H9 (cell line): ENCODE measurements around the gene EPHA4. TPM values are rescaled to one million over a fixed set of nuclear protein-coding genes. Genes with fewer than 3 reads are reported as not detected.

Experiments used
- DNase-seq: peaks from one replicate; pipeline ENCODE4 v3.0.0-alpha.2; 2017
- H2AFZ ChIP-seq: one replicate; pipeline ENCODE4 v1.6.1; 2013; ENCODE audit warnings: mild to moderate bottlenecking, low read length, control low read depth, moderate library complexity
- H2AK5ac ChIP-seq: 2 replicates; pipeline ENCODE4 v1.6.1; 2013; ENCODE audit warnings: low read length, control low read depth, mixed read lengths; ENCODE audit not compliant: insufficient read length
- H2BK120ac ChIP-seq: one replicate; pipeline ENCODE4 v1.6.1; 2013; ENCODE audit warnings: low read depth, mild to moderate bottlenecking, low read length, control low read depth, inconsistent platforms; ENCODE audit not compliant: poor library complexity, severe bottlenecking
- H2BK12ac ChIP-seq: 2 replicates; pipeline ENCODE4 v1.6.1; 2013; ENCODE audit warnings: low read length, control low read depth, mixed read lengths, low read depth; ENCODE audit not compliant: insufficient read length
- H2BK15ac ChIP-seq: 2 replicates; pipeline ENCODE4 v1.6.1; 2013; ENCODE audit warnings: low read depth, low read length, control low read depth
- H2BK20ac ChIP-seq: one replicate; pipeline ENCODE4 v1.6.1; 2013; ENCODE audit warnings: low read depth, mild to moderate bottlenecking, low read length, control low read depth, inconsistent platforms; ENCODE audit not compliant: poor library complexity, severe bottlenecking
- H2BK5ac ChIP-seq: 2 replicates; pipeline ENCODE4 v1.6.1; 2013; ENCODE audit warnings: low read length, control low read depth, mixed read lengths; ENCODE audit not compliant: insufficient read length
- H3K14ac ChIP-seq: 2 replicates; pipeline ENCODE4 v1.6.1; 2013; ENCODE audit warnings: low read length, control low read depth; ENCODE audit not compliant: insufficient read depth
- H3K18ac ChIP-seq: 2 replicates; pipeline ENCODE4 v1.6.1; 2013; ENCODE audit warnings: low read depth, mild to moderate bottlenecking, mixed read lengths, low read length, control low read depth; ENCODE audit not compliant: insufficient read length
- H3K23ac ChIP-seq: 2 replicates; pipeline ENCODE4 v1.6.1; 2013; ENCODE audit warnings: low read length, control low read depth, mixed read lengths, low read depth; ENCODE audit not compliant: insufficient read length
- H3K23me2 ChIP-seq: 2 replicates; pipeline ENCODE4 v1.6.1; 2013; ENCODE audit warnings: low read depth, mild to moderate bottlenecking, mixed read lengths, low read length, control low read depth; ENCODE audit not compliant: insufficient read length, poor library complexity, severe bottlenecking
- H3K27ac ChIP-seq: 2 replicates; pipeline ENCODE4 v1.5.1; 2013; ENCODE audit warnings: low read length, control low read depth, mixed read lengths, low read depth; ENCODE audit not compliant: insufficient read length
- H3K27me3 ChIP-seq: 2 replicates; pipeline ENCODE4 v1.6.1; 2013; ENCODE audit warnings: low read length, control low read depth, inconsistent platforms; ENCODE audit not compliant: insufficient read depth
- H3K4ac ChIP-seq: 2 replicates; pipeline ENCODE4 v1.6.1; 2013; ENCODE audit warnings: low read depth, mild to moderate bottlenecking, control low read depth, inconsistent platforms, low read length, moderate library complexity
- H3K4me1 ChIP-seq: 2 replicates; pipeline ENCODE4 v1.6.1; 2013; ENCODE audit warnings: low read length, control low read depth, inconsistent platforms; ENCODE audit not compliant: insufficient read depth
- H3K4me2 ChIP-seq: 2 replicates; pipeline ENCODE4 v1.6.1; 2013; ENCODE audit warnings: low read length, control low read depth, mixed read lengths; ENCODE audit not compliant: insufficient read length, insufficient read depth
- H3K56ac ChIP-seq: 2 replicates; pipeline ENCODE4 v1.6.1; 2013; ENCODE audit warnings: low read depth, mild to moderate bottlenecking, mixed read lengths, low read length, control low read depth; ENCODE audit not compliant: insufficient read length
- H3K79me1 ChIP-seq: 2 replicates; pipeline ENCODE4 v1.6.1; 2013; ENCODE audit warnings: low read depth, mild to moderate bottlenecking, moderate library complexity, low read length, control low read depth, inconsistent platforms; ENCODE audit not compliant: insufficient read depth, poor library complexity, severe bottlenecking
- H3K79me2 ChIP-seq: 2 replicates; pipeline ENCODE4 v1.6.1; 2013; ENCODE audit warnings: low read length, control low read depth, inconsistent platforms; ENCODE audit not compliant: insufficient read depth
- H3K9ac ChIP-seq: 2 replicates; pipeline ENCODE4 v1.6.1; 2013; ENCODE audit warnings: low read length, control low read depth, mixed read lengths; ENCODE audit not compliant: insufficient read length; ENCODE audit errors: extremely low read depth
- H3K9me3 ChIP-seq: one replicate; pipeline ENCODE4 v1.6.1; 2013; ENCODE audit warnings: low read depth, low read length, inconsistent platforms; ENCODE audit not compliant: control insufficient read depth
- H3T11ph ChIP-seq: one replicate; pipeline ENCODE4 v1.6.1; 2013; ENCODE audit warnings: mild to moderate bottlenecking, low read length, control low read depth, inconsistent platforms
- H4K20me1 ChIP-seq: one replicate; pipeline ENCODE4 v1.6.1; 2013; ENCODE audit not compliant: control insufficient read depth, insufficient read length, insufficient read depth
- H4K5ac ChIP-seq: 2 replicates; pipeline ENCODE4 v1.6.1; 2013; ENCODE audit warnings: low read depth, mild to moderate bottlenecking, mixed read lengths, low read length, control low read depth; ENCODE audit not compliant: insufficient read length
- H4K8ac ChIP-seq: replicated peaks from 2 replicates; pipeline ENCODE4 v1.6.1; 2013; ENCODE audit warnings: low read length, control low read depth, mixed read lengths, low read depth; ENCODE audit not compliant: insufficient read length
- H4K91ac ChIP-seq: 2 replicates; pipeline ENCODE4 v1.6.1; 2013; ENCODE audit warnings: low read depth, mild to moderate bottlenecking, moderate library complexity, mixed read lengths, low read length, control low read depth; ENCODE audit not compliant: insufficient read length
- H3K27ac Mint-ChIP-seq, 3 experiments: 2 replicates in 2 of 3; 3 replicates in 1 of 3; pipeline ENCODE4 v1.8.0; 2020 to 2021; ENCODE audit warnings: mixed read lengths in 3 of 3, mild to moderate bottlenecking in 1 of 3, moderate library complexity in 1 of 3
- H3K27me3 Mint-ChIP-seq: 2 replicates; pipeline ENCODE4 v1.8.0; 2021; ENCODE audit warnings: low read depth, mild to moderate bottlenecking, moderate library complexity, mixed read lengths
- H3K36me3 Mint-ChIP-seq, 3 experiments: 2 replicates in 2 of 3; 3 replicates in 1 of 3; pipeline ENCODE4 v1.8.0; 2020 to 2021; ENCODE audit warnings: low read depth in 3 of 3, mixed read lengths in 3 of 3; ENCODE audit not compliant: insufficient read depth in 1 of 3
- H3K4me1 Mint-ChIP-seq, 2 experiments: 2 replicates each; pipeline ENCODE4 v1.8.0; 2020; ENCODE audit warnings: mixed read lengths in 2 of 2
- H3K4me3 Mint-ChIP-seq, 2 experiments: 2 replicates in 1 of 2; 3 replicates in 1 of 2; pipeline ENCODE4 v1.8.0; 2020 to 2021; ENCODE audit warnings: mild to moderate bottlenecking in 2 of 2, mixed read lengths in 2 of 2, moderate library complexity in 1 of 2
- H3K9me3 Mint-ChIP-seq, 2 experiments: 2 replicates in 1 of 2; 3 replicates in 1 of 2; pipeline ENCODE4 v1.8.0; 2020; ENCODE audit warnings: mild to moderate bottlenecking in 2 of 2, mixed read lengths in 2 of 2, moderate library complexity in 1 of 2
- WGBS: extraction: QIAGEN DNeasy Blood & Tissue Kit; methylation state at CpG from one replicate; pipeline ENCODE4 v1.1.7; 2013; ENCODE audit warnings: missing lambda C conversion rate, low lambda C conversion rate, mixed read lengths; ENCODE audit not compliant: insufficient read length; ENCODE audit errors: extremely low coverage; 5-methylcytosine and 5-hydroxymethylcytosine counted together
- total RNA-seq: library from RNA; stranded (reverse); gene quantifications from 2 replicates; pipeline ENCODE4 v1.2.1, GENCODE V29; 2021
- TF ChIP-seq, protein P1 (sequence below): fragments of 200-600 bp; sonication (generic); conservative IDR thresholded peaks from 3 replicates; pipeline ENCODE4 v1.8.0; 2021; ENCODE audit warnings: antibody characterized with exemption, mild to moderate bottlenecking

The EPHA4 gene
- total RNA-seq, 1 experiment from 2014 or later, result 25.1 TPM

GRCh38 chr2:221443645-221444044, 128.5 kb downstream of the EPHA4 start:
- Histone ChIP-seq H4K20me1 (no peaks in the 10 kb centered on the region), H2BK12ac (no peak overlapping the region), H3K79me2 (no peaks in the 10 kb centered on the region), H3K9ac (no peak overlapping the region), H2BK120ac (no peak overlapping the region), H4K8ac (no peak overlapping the region), H3K56ac (no peak overlapping the region), H2BK5ac (no peak overlapping the region), H3K4ac (no peak overlapping the region), H3K27ac (no peak overlapping the region), H3K4me1 (no peaks in the 10 kb centered on the region), H2AFZ (no peak overlapping the region), H3K9me3 (no peaks in the 10 kb centered on the region), H3T11ph (no peak overlapping the region), H3K23me2 (no peaks in the 10 kb centered on the region), H2BK20ac (no peak overlapping the region), H4K5ac (no peak overlapping the region), H4K91ac (no peak overlapping the region), H3K18ac (no peak overlapping the region), H3K14ac (no peak overlapping the region), H2BK15ac (no peak overlapping the region), H3K4me2 (no peak overlapping the region), H3K23ac (no peak overlapping the region), H2AK5ac (no peak overlapping the region), H3K27me3 (no peaks in the 10 kb centered on the region), H3K79me1 (no peaks in the 10 kb centered on the region)
- TF ChIP-seq, protein P1, sequence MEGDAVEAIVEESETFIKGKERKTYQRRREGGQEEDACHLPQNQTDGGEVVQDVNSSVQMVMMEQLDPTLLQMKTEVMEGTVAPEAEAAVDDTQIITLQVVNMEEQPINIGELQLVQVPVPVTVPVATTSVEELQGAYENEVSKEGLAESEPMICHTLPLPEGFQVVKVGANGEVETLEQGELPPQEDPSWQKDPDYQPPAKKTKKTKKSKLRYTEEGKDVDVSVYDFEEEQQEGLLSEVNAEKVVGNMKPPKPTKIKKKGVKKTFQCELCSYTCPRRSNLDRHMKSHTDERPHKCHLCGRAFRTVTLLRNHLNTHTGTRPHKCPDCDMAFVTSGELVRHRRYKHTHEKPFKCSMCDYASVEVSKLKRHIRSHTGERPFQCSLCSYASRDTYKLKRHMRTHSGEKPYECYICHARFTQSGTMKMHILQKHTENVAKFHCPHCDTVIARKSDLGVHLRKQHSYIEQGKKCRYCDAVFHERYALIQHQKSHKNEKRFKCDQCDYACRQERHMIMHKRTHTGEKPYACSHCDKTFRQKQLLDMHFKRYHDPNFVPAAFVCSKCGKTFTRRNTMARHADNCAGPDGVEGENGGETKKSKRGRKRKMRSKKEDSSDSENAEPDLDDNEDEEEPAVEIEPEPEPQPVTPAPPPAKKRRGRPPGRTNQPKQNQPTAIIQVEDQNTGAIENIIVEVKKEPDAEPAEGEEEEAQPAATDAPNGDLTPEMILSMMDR, result no peak
- no peak for DNase-seq
- H3K27ac Mint-ChIP-seq, result no peak overlapping the region
- peaks cover 2% of the 10 kb centered on the region; the same call in 1 of the 2 replicates for H3K27me3 Mint-ChIP-seq
- peaks cover 0 to 3% of the 10 kb centered on the region in 2 experiments; a peak in 1 of 5 replicates for H3K9me3 Mint-ChIP-seq
- WGBS, result no CpG with 5 or more reads among the region's 1 CpG
- H3K4me3 Mint-ChIP-seq, result no peak overlapping the region
- H3K4me1 Mint-ChIP-seq, result peaks cover 15 to 22% of the 10 kb centered on the region in 2 experiments
- H3K36me3 Mint-ChIP-seq, result peaks cover 13 to 47% (median 23%) of the 10 kb centered on the region in 3 experiments; a peak in 6 of 7 replicates
